Left ventricle myocardium superior (tissue), 1 donor: ENCODE results near the gene STPG1. TPM values are rescaled to one million over a fixed set of nuclear protein-coding genes. Genes with fewer than 3 reads are reported as not detected.

ENCODE experiments used
- ATAC-seq: fragments of 200-7000 bp; cut with Tn5 transposase; one replicate; pipeline ENCODE4 v1.9.1; 2020; ENCODE audit warnings: mild to moderate bottlenecking, moderate library complexity
- DNase-seq: peaks from one replicate; pipeline ENCODE4 v3.0.0-alpha.2; 2020
- intact Hi-C: fragments of 100-400 bp; cut with micrococcal nuclease; formaldehyde crosslinking; loops from one replicate; pipeline ENCODE4 v1.11.0; 2022
- total RNA-seq: library from RNA; stranded (reverse); fragmentation: NEBNext Ultra II Directional; extraction: Animal tissue kit (Norgen Biotek cat#: 25700); gene quantifications from one replicate; pipeline ENCODE4 v1.2.1, GENCODE V29; 2021
- donor health status: DM: no; HTN: yes; CAD: no; lungs with severe emphysema.

STPG1 gene
- total RNA-seq, 1 donor from 2014 or later: 4.9 TPM

GRCh38 chr1:24406788-24407187 lies 6.8 kb downstream of the STPG1 start:
- ATAC-seq (no peak), DNase-seq (no peak)
- intact Hi-C loops: no loop called here

- intact Hi-C loops: no loop called here
- DNase-seq: no peak
- no peak for ATAC-seq
Measured at GRCh38 chr1:24403806-24404205, 9.8 kb downstream of the STPG1 start.

GRCh38 chr1:24400065-24400464 lies 13.5 kb downstream of the STPG1 start:
- intact Hi-C loops: no loop called here
- no peak for ATAC-seq

GRCh38 chr1:24393892-24394291 lies 19.7 kb downstream of the STPG1 start:
- DNase-seq: no peak
- ATAC-seq: no peak
- intact Hi-C loops: loop anchor here (2.0 kb wide), 1 partner anchor 195 kb away; no protein-coding TSS in a partner anchor

More at GRCh38 chr1:24400065-24400464, 13.5 kb downstream of the STPG1 start:
- DNase-seq: no peak

GRCh38 chr1:24392982-24393650 lies 20.5 kb downstream of the STPG1 start:
- DNase-seq (no peak), ATAC-seq (no peak)
- intact Hi-C loops: loop anchor here (2.0 kb wide), 1 partner anchor 194 kb away; no protein-coding TSS in a partner anchor

- DNase-seq (no peak), ATAC-seq (no peak)
- intact Hi-C loops: loop anchor here (2.0 kb wide), 1 partner anchor 194 kb away; no protein-coding TSS in a partner anchor
Measured at GRCh38 chr1:24392604-24392946, 21.0 kb downstream of the STPG1 start.

GRCh38 chr1:24391882-24392603 lies 21.5 kb downstream of the STPG1 start:
- peak; percentile 58 for DNase-seq
- ATAC-seq: peak; percentile 88

GRCh38 chr1:24390924-24391782 lies 22.4 kb downstream of the STPG1 start:
- ATAC-seq (peak; percentile 97), DNase-seq (peak; percentile 85)
- intact Hi-C loops: no loop called here

More at GRCh38 chr1:24391882-24392603, 21.5 kb downstream of the STPG1 start:
- intact Hi-C loops: loop anchor here (2.0 kb wide), 1 partner anchor 193 kb away; no protein-coding TSS in a partner anchor

- intact Hi-C loops: no loop called here
- DNase-seq: no peak
- ATAC-seq: no peak
Measured at GRCh38 chr1:24389231-24389678, 24.3 kb downstream of the STPG1 start.

- ATAC-seq (no peak), DNase-seq (no peak)
- intact Hi-C loops: no loop called here
Measured at GRCh38 chr1:24388331-24388885, 25.2 kb downstream of the STPG1 start.

- no peak for DNase-seq
- intact Hi-C loops: no loop called here
Measured at GRCh38 chr1:24387636-24388175, 25.9 kb downstream of the STPG1 start.

GRCh38 chr1:24386931-24387330 lies 26.7 kb downstream of the STPG1 start:
- DNase-seq (no peak), ATAC-seq (no peak)
- intact Hi-C loops: no loop called here

More at GRCh38 chr1:24387636-24388175, 25.9 kb downstream of the STPG1 start:
- no peak for ATAC-seq

- intact Hi-C loops: no loop called here
Measured at GRCh38 chr1:24386241-24386640, 27.3 kb downstream of the STPG1 start.

GRCh38 chr1:24385160-24385940 lies 28.2 kb downstream of the STPG1 start:
- intact Hi-C loops: no loop called here

More at GRCh38 chr1:24386241-24386640, 27.3 kb downstream of the STPG1 start:
- no peak for DNase-seq
- ATAC-seq: no peak

GRCh38 chr1:24384251-24385090 lies 29.1 kb downstream of the STPG1 start:
- peak; percentile 45 for ATAC-seq

More at GRCh38 chr1:24385160-24385940, 28.2 kb downstream of the STPG1 start:
- DNase-seq: no peak
- ATAC-seq: no peak

GRCh38 chr1:24383381-24383940 lies 30.1 kb downstream of the STPG1 start:
- intact Hi-C loops: no loop called here
- DNase-seq: no peak
- ATAC-seq: no peak

More at GRCh38 chr1:24384251-24385090, 29.1 kb downstream of the STPG1 start:
- intact Hi-C loops: no loop called here
- no peak for DNase-seq

GRCh38 chr1:24382165-24382577 lies 31.4 kb downstream of the STPG1 start:
- intact Hi-C loops: no loop called here
- no peak for ATAC-seq

More at GRCh38 chr1:24382165-24382577, 31.4 kb downstream of the STPG1 start:
- no peak for DNase-seq
